H1 (cell line): ENCODE results near the gene TLR5. TPM values are rescaled to one million over a fixed set of nuclear protein-coding genes. Genes with fewer than 3 reads are reported as not detected.

Experiments used
- CTCF ChIA-PET: fragments of 300-600 bp; sonication (Branson Sonifier 250); formaldehyde crosslinking; loops from one replicate; lab custom pipeline; 2021; ENCODE audit not compliant: partially characterized antibody; lab: Charles Lee
- POLR2A ChIA-PET: fragments of 300-600 bp; sonication (Branson Sonifier 250); formaldehyde crosslinking; loops from one replicate; lab custom pipeline; 2021; ENCODE audit warnings: inconsistent platforms; ENCODE audit not compliant: partially characterized antibody; lab: Charles Lee
- DNase-seq, 2 experiments: peaks; one replicate each; pipeline versions ENCODE4 v3.0.0 to v3.0.0-alpha.2; 2010 to 2022; ENCODE audit warnings: low spot score in 2 of 2, low read depth in 1 of 2, mixed read lengths in 1 of 2
- FAIRE-seq: peaks from 2 replicates; lab custom pipeline; 2011; peaks lifted over from hg19 to GRCh38; lab: Jason Lieb, UNC
- H2AFZ ChIP-seq: 2 replicates; pipeline ENCODE4 v1.8.1; 2012; ENCODE audit warnings: low read length, inconsistent platforms
- H2AK5ac ChIP-seq: 2 replicates; pipeline ENCODE4 v1.6.1; 2013; ENCODE audit warnings: low read depth, low read length
- H2BK120ac ChIP-seq: replicated peaks from 2 replicates; pipeline ENCODE3; 2013; ENCODE audit warnings: low read depth, low read length, inconsistent platforms
- H2BK12ac ChIP-seq: 2 replicates; pipeline ENCODE4 v1.6.1; 2013; ENCODE audit warnings: low read depth, low read length
- H2BK15ac ChIP-seq: 2 replicates; pipeline ENCODE4 v1.6.1; 2013; ENCODE audit warnings: low read length
- H2BK20ac ChIP-seq: 2 replicates; pipeline ENCODE4 v1.6.1; 2013; ENCODE audit warnings: low read length
- H2BK5ac ChIP-seq: 2 replicates; pipeline ENCODE4 v1.6.1; 2013; ENCODE audit warnings: low read depth, low read length
- H3K14ac ChIP-seq: 2 replicates; pipeline ENCODE4 v1.6.1; 2013; ENCODE audit warnings: inconsistent platforms; ENCODE audit not compliant: insufficient read length
- H3K18ac ChIP-seq: 2 replicates; pipeline ENCODE4 v1.6.1; 2013; ENCODE audit warnings: low read length; ENCODE audit errors: extremely low read depth
- H3K23ac ChIP-seq: 2 replicates; pipeline ENCODE4 v1.6.1; 2013; ENCODE audit warnings: inconsistent platforms; ENCODE audit not compliant: insufficient read length
- H3K23me2 ChIP-seq: 2 replicates; pipeline ENCODE4 v1.6.1; 2013; ENCODE audit warnings: low read depth, low read length
- H3K27ac ChIP-seq: 2 replicates; pipeline ENCODE4 v1.6.1; 2011; ENCODE audit warnings: low read depth, low read length, inconsistent platforms
- H3K27me3 ChIP-seq, 4 experiments: replicated peaks in 1 of 4; 1 replicate in 1 of 4; 2 replicates in 3 of 4; pipeline versions ENCODE4 v1.6.1 to v1.8.1; 2011 to 2013; ENCODE audit warnings: low read length in 3 of 4, mild to moderate bottlenecking in 3 of 4, inconsistent platforms in 2 of 4, mixed read lengths in 2 of 4, moderate library complexity in 1 of 4; ENCODE audit not compliant: control insufficient read depth in 3 of 4, insufficient read depth in 3 of 4; ENCODE audit errors: extremely low read depth in 1 of 4
- H3K36me3 ChIP-seq, 4 experiments: 2 replicates each; pipeline versions ENCODE4 v1.6.1 to v1.8.1; 2011 to 2013; ENCODE audit warnings: mild to moderate bottlenecking in 4 of 4, low read length in 3 of 4, moderate library complexity in 2 of 4, control low read depth in 1 of 4, inconsistent platforms in 1 of 4; ENCODE audit not compliant: insufficient read depth in 4 of 4, control insufficient read depth in 2 of 4
- H3K4ac ChIP-seq: replicated peaks from 2 replicates; pipeline ENCODE3; 2013; ENCODE audit warnings: low read length, low read depth, mixed read lengths, inconsistent platforms; ENCODE audit not compliant: insufficient read length
- H3K4me1 ChIP-seq, 4 experiments: replicated peaks in 1 of 4; 1 replicate in 1 of 4; 2 replicates in 3 of 4; pipeline versions ENCODE4 v1.6.1 to v1.8.1; 2011 to 2013; ENCODE audit warnings: low read length in 3 of 4, inconsistent platforms in 2 of 4, mixed read lengths in 1 of 4; ENCODE audit not compliant: insufficient read depth in 4 of 4, control insufficient read depth in 3 of 4
- H3K4me2 ChIP-seq, 2 experiments: 2 replicates each; pipeline versions ENCODE4 v1.6.1 to v1.8.1; 2011 to 2013; ENCODE audit warnings: low read depth in 2 of 2, low read length in 2 of 2, control low read depth in 1 of 2, inconsistent platforms in 1 of 2, mild to moderate bottlenecking in 1 of 2; ENCODE audit not compliant: insufficient read depth in 1 of 2
- H3K4me3 ChIP-seq, 4 experiments: fragments of 200-600, 300-600 bp in 1 of 4; sonication (generic), shearing (Covaris generic), sonication (Bioruptor Twin) in 1 of 4; 2 replicates each; pipeline versions ENCODE4 v1.5.1 to v1.8.1; 2011 to 2016; ENCODE audit warnings: low read length in 4 of 4, low read depth in 3 of 4, control low read depth in 2 of 4, inconsistent platforms in 2 of 4, mild to moderate bottlenecking in 2 of 4, mixed read lengths in 1 of 4, moderate library complexity in 1 of 4; ENCODE audit not compliant: insufficient read depth in 2 of 4; ENCODE audit errors: extremely low read depth in 1 of 4
- H3K56ac ChIP-seq: replicated peaks from 2 replicates; pipeline ENCODE3; 2013; ENCODE audit warnings: low read depth, mild to moderate bottlenecking, mixed read lengths, low read length, inconsistent platforms; ENCODE audit not compliant: insufficient read length
- H3K79me1 ChIP-seq: 2 replicates; pipeline ENCODE4 v1.6.1; 2013; ENCODE audit warnings: low read depth, low read length, control low read depth
- H3K79me2 ChIP-seq, 2 experiments: 2 replicates each; pipeline versions ENCODE4 v1.6.1 to v1.8.1; 2012 to 2013; ENCODE audit warnings: low read length in 2 of 2, mild to moderate bottlenecking in 2 of 2, inconsistent platforms in 1 of 2; ENCODE audit not compliant: insufficient read depth in 2 of 2, control insufficient read depth in 1 of 2
- H3K9ac ChIP-seq, 4 experiments: replicated peaks in 1 of 4; 1 replicate in 1 of 4; 2 replicates in 3 of 4; pipeline versions ENCODE4 v1.6.1 to v1.8.1; 2011 to 2013; ENCODE audit warnings: low read depth in 3 of 4, low read length in 3 of 4, control low read depth in 2 of 4, mild to moderate bottlenecking in 2 of 4, moderate library complexity in 2 of 4, inconsistent platforms in 1 of 4; ENCODE audit errors: extremely low read depth in 1 of 4
- H3K9me3 ChIP-seq, 2 experiments: 2 replicates each; pipeline versions ENCODE4 v1.6.1 to v1.8.1; 2012 to 2013; ENCODE audit warnings: mild to moderate bottlenecking in 2 of 2, moderate library complexity in 2 of 2, control low read depth in 1 of 2, inconsistent platforms in 1 of 2, low read depth in 1 of 2, low read length in 1 of 2, mixed read lengths in 1 of 2; ENCODE audit not compliant: insufficient read depth in 2 of 2
- H4K20me1 ChIP-seq, 2 experiments: replicated peaks in 1 of 2; 2 replicates each; pipeline versions ENCODE3 to v1.8.1; 2011 to 2013; ENCODE audit warnings: inconsistent platforms in 2 of 2, low read length in 2 of 2, mild to moderate bottlenecking in 1 of 2; ENCODE audit not compliant: insufficient read depth in 2 of 2, control insufficient read depth in 1 of 2
- H4K5ac ChIP-seq: 2 replicates; pipeline ENCODE4 v1.6.1; 2013; ENCODE audit warnings: low read length, low read depth, mixed read lengths, inconsistent platforms; ENCODE audit not compliant: insufficient read length
- H4K8ac ChIP-seq: 2 replicates; pipeline ENCODE4 v1.8.0; 2013; ENCODE audit warnings: mild to moderate bottlenecking, moderate library complexity, low read length, inconsistent platforms; ENCODE audit not compliant: insufficient read depth; ENCODE audit errors: extremely low read depth
- H4K91ac ChIP-seq: replicated peaks from 2 replicates; pipeline ENCODE3; 2013; ENCODE audit warnings: low read length, mixed read lengths, inconsistent platforms; ENCODE audit not compliant: insufficient read length
- CBX5 ChIP-seq: fragments of 300-800, 300-1000 bp; sonication (generic); IDR thresholded peaks from 2 replicates; pipeline ENCODE4 v1.7.1; 2016; ENCODE audit warnings: antibody characterized with exemption, low read length, low read depth
- HDAC6 ChIP-seq: IDR thresholded peaks from one replicate; pipeline ENCODE4 v1.7.1; 2012; ENCODE audit warnings: low read depth, mild to moderate bottlenecking, inconsistent platforms, low read length, moderate library complexity
- KDM5A ChIP-seq: fragments of 200-600 bp; IDR thresholded peaks from 2 replicates; pipeline ENCODE4 v1.7.1; 2012; ENCODE audit warnings: mild to moderate bottlenecking, low read length, inconsistent platforms, mixed read lengths
- MAFK ChIP-seq: IDR thresholded peaks from 2 replicates; pipeline ENCODE4 v1.6.1; 2012; ENCODE audit warnings: low read depth, mild to moderate bottlenecking, improper control_type of control experiment, low read length
- PHF8 ChIP-seq: fragments of 200-600 bp; sonication (generic); conservative IDR thresholded peaks from 2 replicates; pipeline ENCODE4 v1.7.1; 2012; ENCODE audit warnings: low read depth, mild to moderate bottlenecking, inconsistent platforms, low read length, moderate library complexity
- POLR2AphosphoS5 ChIP-seq: IDR thresholded peaks from 2 replicates; pipeline ENCODE4 v1.6.1; 2011; ENCODE audit warnings: low read depth, low read length
- SP1 ChIP-seq: IDR thresholded peaks from 2 replicates; pipeline ENCODE4 v1.6.1; 2011; ENCODE audit warnings: low read depth, low read length
- SP2 ChIP-seq: IDR thresholded peaks from 2 replicates; pipeline ENCODE4 v1.6.1; 2012; ENCODE audit warnings: mild to moderate bottlenecking, low read length, inconsistent platforms
- WGBS, 2 experiments: shearing (Covaris generic) in 1 of 2; methylation state at CpG; one replicate each; pipeline versions ENCODE4 v1.1.6 to v1.1.7; 2013 to 2015; ENCODE audit warnings: low lambda C conversion rate in 2 of 2, mixed read lengths in 2 of 2, inconsistent platforms in 1 of 2, low coverage in 1 of 2, missing lambda C conversion rate in 1 of 2; ENCODE audit not compliant: insufficient replicate concordance in 2 of 2, insufficient coverage in 1 of 2, insufficient read length in 1 of 2; ENCODE audit errors: extremely low coverage in 1 of 2, missing lambda C conversion rate in 1 of 2; 5-methylcytosine and 5-hydroxymethylcytosine counted together
- polyA plus RNA-seq, 7 experiments: library from polyadenylated mRNA; depleted of rRNA in 3 of 7; stranded (reverse) in 5 of 7; unstranded in 2 of 7; fragments of >200 nt in 5 of 7; fragments of 200-250 nt in 2 of 7; gene quantifications; 1 replicate in 5 of 7; 2 replicates in 1 of 7; 4 replicates in 1 of 7; pipeline versions ENCODE4 v1.2.1 to v1.2.3, GENCODE V29; 2011 to 2013; ENCODE audit warnings: missing spikeins in 2 of 7, mixed read lengths in 2 of 7
- total RNA-seq: library from RNA; stranded (reverse); fragmentation: NEBNext Ultra II Directional; extraction: Animal tissue kit (Norgen Biotek cat#: 25700); gene quantifications from 2 replicates; pipeline ENCODE4 v1.2.1, GENCODE V29; 2021
- TF ChIP-seq, protein P1 (sequence below): IDR thresholded peaks from 2 replicates; pipeline ENCODE4 v1.6.1; 2012; ENCODE audit warnings: low read length, inconsistent platforms
- TF ChIP-seq, protein P2 (sequence below), 3 experiments: IDR thresholded peaks; 1 replicate in 2 of 3; 2 replicates in 1 of 3; pipeline versions ENCODE4 v1.5.1 to v1.6.1; 2011; ENCODE audit warnings: low read length in 3 of 3, mild to moderate bottlenecking in 3 of 3, inconsistent platforms in 2 of 3, low read depth in 1 of 3, moderate library complexity in 1 of 3; ENCODE audit not compliant: insufficient read depth in 1 of 3; ENCODE audit errors: control extremely low read depth in 1 of 3

Gene TLR5
- total and polyA plus RNA-seq, 2 of the 8 experiments (the other 6 are each of a cell fraction or from before 2014, with no cell fraction given) = 0.35 to 0.74 TPM

DNA sequence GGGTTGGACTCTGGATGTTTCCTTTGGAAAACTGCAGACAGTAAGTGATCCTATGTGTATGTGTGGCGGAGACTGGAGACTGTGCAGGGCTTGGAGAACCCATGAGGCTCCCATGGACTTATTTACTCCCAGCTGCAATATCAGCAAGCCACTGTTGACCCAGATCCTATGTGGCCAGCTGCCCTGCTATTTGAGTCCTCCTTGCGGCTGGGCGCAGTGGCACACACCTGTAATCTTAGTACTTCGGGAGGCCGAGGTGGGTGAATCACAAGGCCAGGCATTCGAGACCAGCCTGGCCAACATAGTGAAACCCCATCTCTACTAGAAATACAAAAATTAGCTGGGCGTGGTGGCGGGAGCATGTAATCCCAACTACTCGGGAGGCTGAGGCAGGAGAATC, 83.5 kb downstream of the TLR5 start:
- H3K27me3 ChIP-seq = no peaks in the 10 kb centered on the region
- H2BK12ac ChIP-seq = no peak overlapping the region
- H2BK120ac ChIP-seq = no peak overlapping the region
- no peak overlapping the region for H3K4ac ChIP-seq
- peaks cover 0 to 4% (median 2%) of the 10 kb centered on the region in 4 experiments; a peak in 2 of 8 replicates for H3K36me3 ChIP-seq
- no peak overlapping the region for H2BK20ac ChIP-seq
- no peak overlapping the region for H2AK5ac ChIP-seq
- no peaks in the 10 kb centered on the region for H3K9me3 ChIP-seq
- H3K18ac ChIP-seq = no peak overlapping the region
- ChIA-PET POLR2A (interaction anchor here (0.7 to 2.4 kb wide), 7 partner anchors 9 to 48 kb away, joined by 3 to 10 read pairs (median 4); no protein-coding TSS in a partner anchor), CTCF (interaction anchor here (0.8 to 1.6 kb wide), 5 partner anchors 12 to 266 kb away, joined by 3 to 5 read pairs (median 4); no protein-coding TSS in a partner anchor)
- H4K20me1 ChIP-seq = no peaks in the 10 kb centered on the region
- no peak overlapping the region for H3K56ac ChIP-seq
- H4K8ac ChIP-seq = no peak overlapping the region
- H3K79me1 ChIP-seq = no peaks in the 10 kb centered on the region
- H2AFZ ChIP-seq = no peak overlapping the region
- no peak overlapping the region for H3K14ac ChIP-seq
- no peak overlapping the region for H3K4me2 ChIP-seq
- H3K4me3 ChIP-seq = no peak overlapping the region
- H2BK5ac ChIP-seq = no peak overlapping the region
- no peaks in the 10 kb centered on the region for H3K4me1 ChIP-seq
- DNase-seq (no peak), FAIRE-seq (no peak)
- no peak overlapping the region for H4K5ac ChIP-seq
- H2BK15ac ChIP-seq = no peak overlapping the region
- H3K9ac ChIP-seq = no peak overlapping the region
- 93% methylated on average over 9 of the region's 9 CpGs; no CpG with 5 or more reads in 1 of the 2 experiments for WGBS, 2 experiments
- H3K23ac ChIP-seq = no peak overlapping the region
- H3K23me2 ChIP-seq = no peaks in the 10 kb centered on the region
- H3K27ac ChIP-seq = no peak overlapping the region
- H4K91ac ChIP-seq = no peak overlapping the region
- H3K79me2 ChIP-seq = no peaks in the 10 kb centered on the region
- TF ChIP-seq POLR2AphosphoS5 = no peak
- no peak for TF ChIP-seq CBX5
- no peak for TF ChIP-seq MAFK
- no peak for TF ChIP-seq SP2
- no peak for TF ChIP-seq SP1
- no peak for TF ChIP-seq HDAC6
- TF ChIP-seq, protein P1, sequence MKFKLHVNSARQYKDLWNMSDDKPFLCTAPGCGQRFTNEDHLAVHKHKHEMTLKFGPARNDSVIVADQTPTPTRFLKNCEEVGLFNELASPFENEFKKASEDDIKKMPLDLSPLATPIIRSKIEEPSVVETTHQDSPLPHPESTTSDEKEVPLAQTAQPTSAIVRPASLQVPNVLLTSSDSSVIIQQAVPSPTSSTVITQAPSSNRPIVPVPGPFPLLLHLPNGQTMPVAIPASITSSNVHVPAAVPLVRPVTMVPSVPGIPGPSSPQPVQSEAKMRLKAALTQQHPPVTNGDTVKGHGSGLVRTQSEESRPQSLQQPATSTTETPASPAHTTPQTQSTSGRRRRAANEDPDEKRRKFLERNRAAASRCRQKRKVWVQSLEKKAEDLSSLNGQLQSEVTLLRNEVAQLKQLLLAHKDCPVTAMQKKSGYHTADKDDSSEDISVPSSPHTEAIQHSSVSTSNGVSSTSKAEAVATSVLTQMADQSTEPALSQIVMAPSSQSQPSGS = no peak
- TF ChIP-seq, protein P2, sequence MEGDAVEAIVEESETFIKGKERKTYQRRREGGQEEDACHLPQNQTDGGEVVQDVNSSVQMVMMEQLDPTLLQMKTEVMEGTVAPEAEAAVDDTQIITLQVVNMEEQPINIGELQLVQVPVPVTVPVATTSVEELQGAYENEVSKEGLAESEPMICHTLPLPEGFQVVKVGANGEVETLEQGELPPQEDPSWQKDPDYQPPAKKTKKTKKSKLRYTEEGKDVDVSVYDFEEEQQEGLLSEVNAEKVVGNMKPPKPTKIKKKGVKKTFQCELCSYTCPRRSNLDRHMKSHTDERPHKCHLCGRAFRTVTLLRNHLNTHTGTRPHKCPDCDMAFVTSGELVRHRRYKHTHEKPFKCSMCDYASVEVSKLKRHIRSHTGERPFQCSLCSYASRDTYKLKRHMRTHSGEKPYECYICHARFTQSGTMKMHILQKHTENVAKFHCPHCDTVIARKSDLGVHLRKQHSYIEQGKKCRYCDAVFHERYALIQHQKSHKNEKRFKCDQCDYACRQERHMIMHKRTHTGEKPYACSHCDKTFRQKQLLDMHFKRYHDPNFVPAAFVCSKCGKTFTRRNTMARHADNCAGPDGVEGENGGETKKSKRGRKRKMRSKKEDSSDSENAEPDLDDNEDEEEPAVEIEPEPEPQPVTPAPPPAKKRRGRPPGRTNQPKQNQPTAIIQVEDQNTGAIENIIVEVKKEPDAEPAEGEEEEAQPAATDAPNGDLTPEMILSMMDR (IDR thresholded peaks at IDR 0.05; ENCODE audit: control extremely low read depth in 1 of 3, insufficient read depth in 1 of 3, low read depth in 1 of 3, low read length in 3 of 3) = no peak
- TF ChIP-seq KDM5A = no peak
- no peak for TF ChIP-seq PHF8
